WTC11 (cell line): ENCODE measurements around the gene ZC3H14. TPM values are rescaled to one million over a fixed set of nuclear protein-coding genes. Genes with fewer than 3 reads are reported as not detected.

Experiments
- FOXK1 ChIP-seq: sonication (generic); formaldehyde crosslinking; IDR thresholded peaks from 2 replicates; pipeline ENCODE4 v1.8.0; 2022; ENCODE audit warnings: mild to moderate bottlenecking, moderate library complexity, missing genetic modification reagents
- FOXP1 ChIP-seq: sonication (generic); formaldehyde crosslinking; IDR thresholded peaks from 2 replicates; pipeline ENCODE4 v1.8.0; 2022; ENCODE audit warnings: missing genetic modification reagents, mild to moderate bottlenecking, moderate library complexity, borderline replicate concordance
- HMGA2 ChIP-seq: fragments of 250-450 bp; sonication (Bioruptor Pico); IDR thresholded peaks from 2 replicates; pipeline ENCODE4 v1.4.0; 2021; ENCODE audit warnings: mild to moderate bottlenecking, moderate library complexity
- KAT7 ChIP-seq: sonication (generic); formaldehyde crosslinking; IDR thresholded peaks from 2 replicates; pipeline ENCODE4 v1.8.1; 2023; ENCODE audit warnings: missing genetic modification reagents, mild to moderate bottlenecking, borderline replicate concordance
- MYBL2 ChIP-seq: sonication (generic); formaldehyde crosslinking; IDR thresholded peaks from 2 replicates; pipeline ENCODE4 v1.8.1; 2023; ENCODE audit warnings: mild to moderate bottlenecking, moderate library complexity, missing genetic modification reagents
- OVOL2 ChIP-seq: fragments of 250-450 bp; sonication (Bioruptor Pico); IDR thresholded peaks from 2 replicates; pipeline ENCODE4 v1.9.0; 2021; ENCODE audit warnings: mild to moderate bottlenecking, borderline replicate concordance
- RORB ChIP-seq: fragments of 250-450 bp; sonication (Bioruptor Pico); IDR thresholded peaks from 2 replicates; pipeline ENCODE4 v1.9.0; 2021; ENCODE audit warnings: mild to moderate bottlenecking
- TEAD1 ChIP-seq: sonication (generic); formaldehyde crosslinking; IDR thresholded peaks from 2 replicates; pipeline ENCODE4 v1.8.0; 2022; ENCODE audit warnings: mild to moderate bottlenecking, missing genetic modification reagents
- TP53 ChIP-seq: sonication (generic); formaldehyde crosslinking; IDR thresholded peaks from 2 replicates; pipeline ENCODE4 v1.8.1; 2023; ENCODE audit warnings: mild to moderate bottlenecking, missing genetic modification reagents
- ZNF263 ChIP-seq: sonication (generic); formaldehyde crosslinking; IDR thresholded peaks from 2 replicates; pipeline ENCODE4 v1.8.1; 2022; ENCODE audit warnings: low read depth, mild to moderate bottlenecking, moderate library complexity, missing genetic modification reagents
- ZNF317 ChIP-seq: sonication (generic); formaldehyde crosslinking; IDR thresholded peaks from 2 replicates; pipeline ENCODE4 v1.8.1; 2023; ENCODE audit warnings: low read depth, mild to moderate bottlenecking, moderate library complexity, missing genetic modification reagents, borderline replicate concordance
- total RNA-seq: library from RNA; stranded (reverse); gene quantifications from 3 replicates; pipeline ENCODE4 v1.2.3, GENCODE V29; 2021
- TF ChIP-seq, protein P1 (sequence below): sonication (generic); formaldehyde crosslinking; IDR thresholded peaks from 2 replicates; pipeline ENCODE4 v1.8.0; 2023; ENCODE audit warnings: mild to moderate bottlenecking, missing genetic modification reagents
- TF ChIP-seq, protein P2 (sequence below): sonication (generic); formaldehyde crosslinking; IDR thresholded peaks from 2 replicates; pipeline ENCODE4 v1.8.0; 2022; ENCODE audit warnings: missing genetic modification reagents
- TF ChIP-seq, protein P3 (sequence below): sonication (generic); formaldehyde crosslinking; IDR thresholded peaks from 2 replicates; pipeline ENCODE4 v1.8.1; 2023; ENCODE audit warnings: mild to moderate bottlenecking, missing genetic modification reagents
- TF ChIP-seq, protein P4 (sequence below): fragments of 250-450 bp; sonication (Bioruptor Pico); IDR thresholded peaks from 2 replicates; pipeline ENCODE4 v1.9.0; 2021; ENCODE audit warnings: mild to moderate bottlenecking
- TF ChIP-seq, protein P5 (sequence below): sonication (generic); formaldehyde crosslinking; conservative IDR thresholded peaks from 2 replicates; pipeline ENCODE4 v1.8.1; 2023; ENCODE audit warnings: mild to moderate bottlenecking, low read depth, missing genetic modification reagents, moderate library complexity
- TF ChIP-seq, protein P6 (sequence below): sonication (generic); formaldehyde crosslinking; IDR thresholded peaks from 2 replicates; pipeline ENCODE4 v1.8.1; 2022; ENCODE audit warnings: low read depth, missing genetic modification reagents, borderline replicate concordance
- TF ChIP-seq, protein P7 (sequence below): sonication (generic); formaldehyde crosslinking; IDR thresholded peaks from 2 replicates; pipeline ENCODE4 v1.8.1; 2023; ENCODE audit warnings: mild to moderate bottlenecking, missing genetic modification reagents
- TF ChIP-seq, protein P8 (sequence below): sonication (generic); formaldehyde crosslinking; IDR thresholded peaks from 2 replicates; pipeline ENCODE4 v1.8.1; 2023; ENCODE audit warnings: mild to moderate bottlenecking, missing genetic modification reagents, borderline replicate concordance

Gene ZC3H14
- total RNA-seq, 1 experiment from 2014 or later, result 64.9 TPM

DNA sequence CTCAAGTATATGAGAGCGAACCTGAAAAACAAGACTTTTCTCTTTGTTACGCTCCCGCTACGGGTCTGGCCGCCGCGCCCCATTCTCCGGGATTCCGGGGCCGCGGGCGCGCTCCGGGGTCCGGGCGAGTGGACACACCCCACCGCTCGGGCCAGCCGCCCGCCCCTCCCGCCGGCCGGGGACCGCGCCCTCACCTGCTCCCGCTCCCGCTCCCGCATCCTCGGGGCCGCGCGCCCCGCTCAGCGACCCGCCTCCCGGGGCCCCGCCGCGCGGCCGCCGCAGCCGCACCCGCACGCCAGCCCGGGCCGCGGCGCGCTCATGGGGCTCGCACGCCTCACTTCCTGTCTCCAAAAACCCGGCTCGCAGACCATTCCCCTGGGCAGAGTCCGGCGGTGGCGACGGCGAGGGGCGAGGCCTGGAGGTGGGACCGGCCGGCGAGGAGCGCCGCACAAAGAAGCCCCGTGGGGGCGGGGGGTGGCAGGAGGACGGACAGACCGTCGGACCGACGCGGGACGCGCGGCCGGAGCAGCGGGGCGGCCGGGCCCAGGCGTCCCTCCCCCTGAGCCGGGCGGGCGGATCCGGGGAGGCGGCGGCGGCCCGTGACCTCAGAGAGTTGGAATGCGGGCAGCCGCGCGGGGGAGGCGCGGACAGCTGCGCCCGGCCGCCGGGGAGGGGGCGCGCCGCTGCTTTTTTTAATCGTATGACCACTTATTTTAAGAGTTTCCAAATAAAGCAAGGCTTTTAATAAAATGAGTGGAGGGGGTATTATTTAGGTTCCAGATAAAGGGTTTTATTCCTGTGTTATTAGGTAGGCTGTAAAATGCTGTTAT lies 8.2 kb upstream of the ZC3H14 start, which contains the start of gene PTPN21 (continued):
- TF ChIP-seq, protein P1, sequence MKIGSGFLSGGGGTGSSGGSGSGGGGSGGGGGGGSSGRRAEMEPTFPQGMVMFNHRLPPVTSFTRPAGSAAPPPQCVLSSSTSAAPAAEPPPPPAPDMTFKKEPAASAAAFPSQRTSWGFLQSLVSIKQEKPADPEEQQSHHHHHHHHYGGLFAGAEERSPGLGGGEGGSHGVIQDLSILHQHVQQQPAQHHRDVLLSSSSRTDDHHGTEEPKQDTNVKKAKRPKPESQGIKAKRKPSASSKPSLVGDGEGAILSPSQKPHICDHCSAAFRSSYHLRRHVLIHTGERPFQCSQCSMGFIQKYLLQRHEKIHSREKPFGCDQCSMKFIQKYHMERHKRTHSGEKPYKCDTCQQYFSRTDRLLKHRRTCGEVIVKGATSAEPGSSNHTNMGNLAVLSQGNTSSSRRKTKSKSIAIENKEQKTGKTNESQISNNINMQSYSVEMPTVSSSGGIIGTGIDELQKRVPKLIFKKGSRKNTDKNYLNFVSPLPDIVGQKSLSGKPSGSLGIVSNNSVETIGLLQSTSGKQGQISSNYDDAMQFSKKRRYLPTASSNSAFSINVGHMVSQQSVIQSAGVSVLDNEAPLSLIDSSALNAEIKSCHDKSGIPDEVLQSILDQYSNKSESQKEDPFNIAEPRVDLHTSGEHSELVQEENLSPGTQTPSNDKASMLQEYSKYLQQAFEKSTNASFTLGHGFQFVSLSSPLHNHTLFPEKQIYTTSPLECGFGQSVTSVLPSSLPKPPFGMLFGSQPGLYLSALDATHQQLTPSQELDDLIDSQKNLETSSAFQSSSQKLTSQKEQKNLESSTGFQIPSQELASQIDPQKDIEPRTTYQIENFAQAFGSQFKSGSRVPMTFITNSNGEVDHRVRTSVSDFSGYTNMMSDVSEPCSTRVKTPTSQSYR, result no peak
- no peak for TF ChIP-seq MYBL2
- TF ChIP-seq, protein P2, sequence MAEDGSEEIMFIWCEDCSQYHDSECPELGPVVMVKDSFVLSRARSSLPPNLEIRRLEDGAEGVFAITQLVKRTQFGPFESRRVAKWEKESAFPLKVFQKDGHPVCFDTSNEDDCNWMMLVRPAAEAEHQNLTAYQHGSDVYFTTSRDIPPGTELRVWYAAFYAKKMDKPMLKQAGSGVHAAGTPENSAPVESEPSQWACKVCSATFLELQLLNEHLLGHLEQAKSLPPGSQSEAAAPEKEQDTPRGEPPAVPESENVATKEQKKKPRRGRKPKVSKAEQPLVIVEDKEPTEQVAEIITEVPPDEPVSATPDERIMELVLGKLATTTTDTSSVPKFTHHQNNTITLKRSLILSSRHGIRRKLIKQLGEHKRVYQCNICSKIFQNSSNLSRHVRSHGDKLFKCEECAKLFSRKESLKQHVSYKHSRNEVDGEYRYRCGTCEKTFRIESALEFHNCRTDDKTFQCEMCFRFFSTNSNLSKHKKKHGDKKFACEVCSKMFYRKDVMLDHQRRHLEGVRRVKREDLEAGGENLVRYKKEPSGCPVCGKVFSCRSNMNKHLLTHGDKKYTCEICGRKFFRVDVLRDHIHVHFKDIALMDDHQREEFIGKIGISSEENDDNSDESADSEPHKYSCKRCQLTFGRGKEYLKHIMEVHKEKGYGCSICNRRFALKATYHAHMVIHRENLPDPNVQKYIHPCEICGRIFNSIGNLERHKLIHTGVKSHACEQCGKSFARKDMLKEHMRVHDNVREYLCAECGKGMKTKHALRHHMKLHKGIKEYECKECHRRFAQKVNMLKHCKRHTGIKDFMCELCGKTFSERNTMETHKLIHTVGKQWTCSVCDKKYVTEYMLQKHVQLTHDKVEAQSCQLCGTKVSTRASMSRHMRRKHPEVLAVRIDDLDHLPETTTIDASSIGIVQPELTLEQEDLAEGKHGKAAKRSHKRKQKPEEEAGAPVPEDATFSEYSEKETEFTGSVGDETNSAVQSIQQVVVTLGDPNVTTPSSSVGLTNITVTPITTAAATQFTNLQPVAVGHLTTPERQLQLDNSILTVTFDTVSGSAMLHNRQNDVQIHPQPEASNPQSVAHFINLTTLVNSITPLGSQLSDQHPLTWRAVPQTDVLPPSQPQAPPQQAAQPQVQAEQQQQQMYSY, result no peak
- peak; percentile 53; the same call in 1 of the 2 replicates for TF ChIP-seq TEAD1
- no peak for TF ChIP-seq HMGA2
- TF ChIP-seq, protein P3, sequence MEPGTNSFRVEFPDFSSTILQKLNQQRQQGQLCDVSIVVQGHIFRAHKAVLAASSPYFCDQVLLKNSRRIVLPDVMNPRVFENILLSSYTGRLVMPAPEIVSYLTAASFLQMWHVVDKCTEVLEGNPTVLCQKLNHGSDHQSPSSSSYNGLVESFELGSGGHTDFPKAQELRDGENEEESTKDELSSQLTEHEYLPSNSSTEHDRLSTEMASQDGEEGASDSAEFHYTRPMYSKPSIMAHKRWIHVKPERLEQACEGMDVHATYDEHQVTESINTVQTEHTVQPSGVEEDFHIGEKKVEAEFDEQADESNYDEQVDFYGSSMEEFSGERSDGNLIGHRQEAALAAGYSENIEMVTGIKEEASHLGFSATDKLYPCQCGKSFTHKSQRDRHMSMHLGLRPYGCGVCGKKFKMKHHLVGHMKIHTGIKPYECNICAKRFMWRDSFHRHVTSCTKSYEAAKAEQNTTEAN (CRISPR knock-in tag), result no peak
- no peak for TF ChIP-seq KAT7 (CRISPR knock-in tag)
- TF ChIP-seq, protein P4, sequence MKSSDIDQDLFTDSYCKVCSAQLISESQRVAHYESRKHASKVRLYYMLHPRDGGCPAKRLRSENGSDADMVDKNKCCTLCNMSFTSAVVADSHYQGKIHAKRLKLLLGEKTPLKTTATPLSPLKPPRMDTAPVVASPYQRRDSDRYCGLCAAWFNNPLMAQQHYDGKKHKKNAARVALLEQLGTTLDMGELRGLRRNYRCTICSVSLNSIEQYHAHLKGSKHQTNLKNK, result no peak
- TF ChIP-seq FOXK1 (CRISPR knock-in tag), result 0 out of 2 replicates have a peak, but pooled peaks have one; percentile 56
- TF ChIP-seq, protein P5, sequence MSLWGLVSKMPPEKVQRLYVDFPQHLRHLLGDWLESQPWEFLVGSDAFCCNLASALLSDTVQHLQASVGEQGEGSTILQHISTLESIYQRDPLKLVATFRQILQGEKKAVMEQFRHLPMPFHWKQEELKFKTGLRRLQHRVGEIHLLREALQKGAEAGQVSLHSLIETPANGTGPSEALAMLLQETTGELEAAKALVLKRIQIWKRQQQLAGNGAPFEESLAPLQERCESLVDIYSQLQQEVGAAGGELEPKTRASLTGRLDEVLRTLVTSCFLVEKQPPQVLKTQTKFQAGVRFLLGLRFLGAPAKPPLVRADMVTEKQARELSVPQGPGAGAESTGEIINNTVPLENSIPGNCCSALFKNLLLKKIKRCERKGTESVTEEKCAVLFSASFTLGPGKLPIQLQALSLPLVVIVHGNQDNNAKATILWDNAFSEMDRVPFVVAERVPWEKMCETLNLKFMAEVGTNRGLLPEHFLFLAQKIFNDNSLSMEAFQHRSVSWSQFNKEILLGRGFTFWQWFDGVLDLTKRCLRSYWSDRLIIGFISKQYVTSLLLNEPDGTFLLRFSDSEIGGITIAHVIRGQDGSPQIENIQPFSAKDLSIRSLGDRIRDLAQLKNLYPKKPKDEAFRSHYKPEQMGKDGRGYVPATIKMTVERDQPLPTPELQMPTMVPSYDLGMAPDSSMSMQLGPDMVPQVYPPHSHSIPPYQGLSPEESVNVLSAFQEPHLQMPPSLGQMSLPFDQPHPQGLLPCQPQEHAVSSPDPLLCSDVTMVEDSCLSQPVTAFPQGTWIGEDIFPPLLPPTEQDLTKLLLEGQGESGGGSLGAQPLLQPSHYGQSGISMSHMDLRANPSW (CRISPR knock-in tag), result no peak
- no peak for TF ChIP-seq ZNF317 (CRISPR knock-in tag)
- TF ChIP-seq OVOL2 (CRISPR knock-in tag), result no peak
- TF ChIP-seq, protein P6, sequence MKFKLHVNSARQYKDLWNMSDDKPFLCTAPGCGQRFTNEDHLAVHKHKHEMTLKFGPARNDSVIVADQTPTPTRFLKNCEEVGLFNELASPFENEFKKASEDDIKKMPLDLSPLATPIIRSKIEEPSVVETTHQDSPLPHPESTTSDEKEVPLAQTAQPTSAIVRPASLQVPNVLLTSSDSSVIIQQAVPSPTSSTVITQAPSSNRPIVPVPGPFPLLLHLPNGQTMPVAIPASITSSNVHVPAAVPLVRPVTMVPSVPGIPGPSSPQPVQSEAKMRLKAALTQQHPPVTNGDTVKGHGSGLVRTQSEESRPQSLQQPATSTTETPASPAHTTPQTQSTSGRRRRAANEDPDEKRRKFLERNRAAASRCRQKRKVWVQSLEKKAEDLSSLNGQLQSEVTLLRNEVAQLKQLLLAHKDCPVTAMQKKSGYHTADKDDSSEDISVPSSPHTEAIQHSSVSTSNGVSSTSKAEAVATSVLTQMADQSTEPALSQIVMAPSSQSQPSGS (CRISPR knock-in tag), result no peak
- TF ChIP-seq RORB (CRISPR knock-in tag), result no peak
- TF ChIP-seq TP53 (CRISPR knock-in tag), result no peak
- TF ChIP-seq, protein P7, sequence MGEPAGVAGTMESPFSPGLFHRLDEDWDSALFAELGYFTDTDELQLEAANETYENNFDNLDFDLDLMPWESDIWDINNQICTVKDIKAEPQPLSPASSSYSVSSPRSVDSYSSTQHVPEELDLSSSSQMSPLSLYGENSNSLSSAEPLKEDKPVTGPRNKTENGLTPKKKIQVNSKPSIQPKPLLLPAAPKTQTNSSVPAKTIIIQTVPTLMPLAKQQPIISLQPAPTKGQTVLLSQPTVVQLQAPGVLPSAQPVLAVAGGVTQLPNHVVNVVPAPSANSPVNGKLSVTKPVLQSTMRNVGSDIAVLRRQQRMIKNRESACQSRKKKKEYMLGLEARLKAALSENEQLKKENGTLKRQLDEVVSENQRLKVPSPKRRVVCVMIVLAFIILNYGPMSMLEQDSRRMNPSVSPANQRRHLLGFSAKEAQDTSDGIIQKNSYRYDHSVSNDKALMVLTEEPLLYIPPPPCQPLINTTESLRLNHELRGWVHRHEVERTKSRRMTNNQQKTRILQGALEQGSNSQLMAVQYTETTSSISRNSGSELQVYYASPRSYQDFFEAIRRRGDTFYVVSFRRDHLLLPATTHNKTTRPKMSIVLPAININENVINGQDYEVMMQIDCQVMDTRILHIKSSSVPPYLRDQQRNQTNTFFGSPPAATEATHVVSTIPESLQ (CRISPR knock-in tag), result no peak
- TF ChIP-seq ZNF263, result no peak
- TF ChIP-seq FOXP1 (CRISPR knock-in tag), result peak; percentile 64; the same call in 1 of the 2 replicates
- TF ChIP-seq, protein P8, sequence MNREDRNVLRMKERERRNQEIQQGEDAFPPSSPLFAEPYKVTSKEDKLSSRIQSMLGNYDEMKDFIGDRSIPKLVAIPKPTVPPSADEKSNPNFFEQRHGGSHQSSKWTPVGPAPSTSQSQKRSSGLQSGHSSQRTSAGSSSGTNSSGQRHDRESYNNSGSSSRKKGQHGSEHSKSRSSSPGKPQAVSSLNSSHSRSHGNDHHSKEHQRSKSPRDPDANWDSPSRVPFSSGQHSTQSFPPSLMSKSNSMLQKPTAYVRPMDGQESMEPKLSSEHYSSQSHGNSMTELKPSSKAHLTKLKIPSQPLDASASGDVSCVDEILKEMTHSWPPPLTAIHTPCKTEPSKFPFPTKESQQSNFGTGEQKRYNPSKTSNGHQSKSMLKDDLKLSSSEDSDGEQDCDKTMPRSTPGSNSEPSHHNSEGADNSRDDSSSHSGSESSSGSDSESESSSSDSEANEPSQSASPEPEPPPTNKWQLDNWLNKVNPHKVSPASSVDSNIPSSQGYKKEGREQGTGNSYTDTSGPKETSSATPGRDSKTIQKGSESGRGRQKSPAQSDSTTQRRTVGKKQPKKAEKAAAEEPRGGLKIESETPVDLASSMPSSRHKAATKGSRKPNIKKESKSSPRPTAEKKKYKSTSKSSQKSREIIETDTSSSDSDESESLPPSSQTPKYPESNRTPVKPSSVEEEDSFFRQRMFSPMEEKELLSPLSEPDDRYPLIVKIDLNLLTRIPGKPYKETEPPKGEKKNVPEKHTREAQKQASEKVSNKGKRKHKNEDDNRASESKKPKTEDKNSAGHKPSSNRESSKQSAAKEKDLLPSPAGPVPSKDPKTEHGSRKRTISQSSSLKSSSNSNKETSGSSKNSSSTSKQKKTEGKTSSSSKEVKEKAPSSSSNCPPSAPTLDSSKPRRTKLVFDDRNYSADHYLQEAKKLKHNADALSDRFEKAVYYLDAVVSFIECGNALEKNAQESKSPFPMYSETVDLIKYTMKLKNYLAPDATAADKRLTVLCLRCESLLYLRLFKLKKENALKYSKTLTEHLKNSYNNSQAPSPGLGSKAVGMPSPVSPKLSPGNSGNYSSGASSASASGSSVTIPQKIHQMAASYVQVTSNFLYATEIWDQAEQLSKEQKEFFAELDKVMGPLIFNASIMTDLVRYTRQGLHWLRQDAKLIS (CRISPR knock-in tag), result no peak
